K562 (cell line): ENCODE results near the gene AKT1S1. TPM values are rescaled to one million over a fixed set of nuclear protein-coding genes. Genes with fewer than 3 reads are reported as not detected.

Source experiments
- BRF1 ChIP-seq: IDR thresholded peaks from 3 replicates; pipeline ENCODE4 v1.6.1; 2011; ENCODE audit warnings: borderline replicate concordance, mild to moderate bottlenecking; ENCODE audit not compliant: insufficient read length; ENCODE audit errors: extremely low read depth
- CREM ChIP-seq: IDR thresholded peaks from 2 replicates; pipeline ENCODE4 v1.6.1; 2014; ENCODE audit warnings: antibody characterized with exemption, low read depth
- ELF2 ChIP-seq: fragments of 250-450 bp; sonication (Bioruptor Pico); IDR thresholded peaks from 2 replicates; pipeline ENCODE4 v1.5.0; 2021; ENCODE audit warnings: mild to moderate bottlenecking
- FUS ChIP-seq: fragments of 200-400 bp; formaldehyde crosslinking; optimal IDR thresholded peaks from 2 replicates; pipeline ENCODE3; 2017; ENCODE audit warnings: low read depth, low read length
- GABPA ChIP-seq: fragments of 200-800 bp; sonication (Bioruptor generic); conservative IDR thresholded peaks from 2 replicates; pipeline ENCODE4 v1.6.1; 2016; ENCODE audit warnings: low read depth, missing genetic modification characterization, missing compliant biosample characterization
- GATA2 ChIP-seq: sonication (generic); formaldehyde crosslinking; IDR thresholded peaks from 2 replicates; pipeline ENCODE4 v1.4.0; 2020; ENCODE audit warnings: mild to moderate bottlenecking, missing genetic modification reagents
- HNRNPK ChIP-seq: fragments of 200-400 bp; formaldehyde crosslinking; IDR thresholded peaks from one replicate; pipeline ENCODE4 v1.6.1; 2018; ENCODE audit warnings: mild to moderate bottlenecking, low read depth, low read length; ENCODE audit not compliant: poor library complexity, severe bottlenecking
- ILF3 ChIP-seq: fragments of 450-650 bp; IDR thresholded peaks from 2 replicates; pipeline ENCODE4 v1.6.1; 2018; ENCODE audit warnings: antibody characterized with exemption, mild to moderate bottlenecking, moderate library complexity, borderline replicate concordance
- IRF9 ChIP-seq: fragments of 450-650 bp; IDR thresholded peaks from 2 replicates; pipeline ENCODE4 v1.6.1; 2016; ENCODE audit warnings: missing biosample characterization, missing genetic modification characterization
- KLF16 ChIP-seq: IDR thresholded peaks from 2 replicates; pipeline ENCODE4 v1.6.1; 2016; ENCODE audit warnings: antibody characterized with exemption
- POLR2A ChIP-seq: fragments of 450-650 bp; conservative IDR thresholded peaks from 2 replicates; pipeline ENCODE4 v1.6.1; 2016
- PRDM10 ChIP-seq: fragments of 450-650 bp; IDR thresholded peaks from 2 replicates; pipeline ENCODE4 v1.6.1; 2018; ENCODE audit not compliant: partially characterized antibody
- SMARCE1 ChIP-seq: fragments of 450-650 bp; IDR thresholded peaks from 2 replicates; pipeline ENCODE4 v1.7.1; 2016; ENCODE audit warnings: mild to moderate bottlenecking
- SRF ChIP-seq, 2 experiments: fragments of 250-450, 450-650 bp in 1 of 2; sonication (Bioruptor Pico) in 1 of 2; sonication (generic) in 1 of 2; formaldehyde crosslinking; IDR thresholded peaks; 2 replicates each; pipeline versions ENCODE4 v1.5.0 to v1.5.1; 2020 to 2022; ENCODE audit warnings: mild to moderate bottlenecking in 1 of 2, missing genetic modification reagents in 1 of 2
- SUPT5H ChIP-seq: fragments of 450-650 bp; IDR thresholded peaks from 2 replicates; pipeline ENCODE4 v1.6.1; 2016
- ZKSCAN1 ChIP-seq: fragments of 150-350 bp; IDR thresholded peaks from 2 replicates; pipeline ENCODE4 v1.6.1; 2016; ENCODE audit warnings: low read depth, low read length
- ZNF324 ChIP-seq: fragments of 250-450 bp; sonication (Bioruptor Pico); IDR thresholded peaks from 2 replicates; pipeline ENCODE4 v1.4.0; 2020; ENCODE audit warnings: mild to moderate bottlenecking
- ZNF589 ChIP-seq: fragments of 200-800 bp; sonication (Bioruptor generic); IDR thresholded peaks from 2 replicates; pipeline ENCODE4 v1.6.1; 2016; ENCODE audit warnings: low read depth, missing genetic modification characterization, missing compliant biosample characterization
- polyA plus RNA-seq, 8 experiments: library from polyadenylated mRNA; depleted of rRNA in 4 of 8; stranded (reverse) in 5 of 8; unstranded in 3 of 8; fragments of >200 nt; fragmentation: Nextera tagmentation in 2 of 8; fragmentation: Illumina TruSeq in 1 of 8; extraction: Ambion mirVana in 2 of 8; extraction: Trizol in 1 of 8; gene quantifications; 2 replicates each; pipeline versions ENCODE4 v1.2.1 to v1.2.3, GENCODE V29; 2011 to 2014; ENCODE audit warnings: inconsistent platforms in 1 of 8, missing spikeins in 1 of 8
- total RNA-seq, 7 experiments: library from RNA; depleted of rRNA in 6 of 7; stranded (reverse); fragments of >200 nt in 6 of 7; fragmentation: Illumina TruSeq in 2 of 7; extraction: Trizol in 2 of 7; gene quantifications; 2 replicates each; pipeline versions ENCODE4 v1.2.1 to v1.2.3, GENCODE V29; 2011 to 2021; ENCODE audit warnings: low replicate concordance in 1 of 7
- TF ChIP-seq, protein P1 (sequence below), 2 experiments: fragments of 450-650 bp; IDR thresholded peaks; 2 replicates each; pipeline ENCODE4 v1.6.1; 2016
- TF ChIP-seq, protein P2 (sequence below): fragments of 150-350 bp; IDR thresholded peaks from 2 replicates; pipeline ENCODE4 v1.6.1; 2014; ENCODE audit warnings: low read depth, mild to moderate bottlenecking, low read length, borderline replicate concordance

The AKT1S1 gene
- total and polyA plus RNA-seq, 9 of the 15 experiments (the other 6 are each of a cell fraction or from before 2014, with no cell fraction given) = 1.2 to 50.3 (median 17.1) TPM

DNA sequence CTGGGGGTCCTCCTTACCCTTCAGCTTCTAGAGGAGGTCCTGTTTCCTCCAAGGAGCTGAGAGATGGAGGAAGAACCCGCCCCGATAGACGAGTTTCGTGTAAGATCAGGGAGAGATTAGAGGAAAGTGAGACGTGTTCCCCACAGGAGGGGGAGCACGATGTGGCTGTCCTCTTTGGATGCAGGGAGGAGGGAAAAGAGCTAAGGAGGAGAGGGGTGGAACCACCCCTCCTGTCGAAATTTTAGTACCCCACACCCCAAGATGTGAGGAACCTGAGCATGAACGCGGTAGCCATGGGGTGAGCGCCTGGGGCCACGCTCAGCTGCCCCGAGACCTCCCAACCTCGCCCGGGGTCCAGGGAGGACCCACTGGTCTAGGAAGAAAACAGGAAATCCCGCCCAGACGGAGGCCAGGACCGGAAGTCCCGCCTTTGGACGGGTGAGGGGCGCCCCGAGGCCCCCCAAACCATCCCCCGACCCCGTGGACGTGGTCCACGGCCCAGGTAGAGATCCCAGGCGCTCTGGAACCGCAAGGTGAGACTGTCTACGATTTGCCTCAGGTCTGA, 1.2 kb downstream of the AKT1S1 start (continued):
- TF ChIP-seq ZNF589 = no peak
- TF ChIP-seq GATA2 (CRISPR knock-in tag) = no peak
- 0 out of 2 replicates have a peak, but pooled peaks have one; percentile 9 for TF ChIP-seq ZKSCAN1
- TF ChIP-seq SUPT5H = no peak
- TF ChIP-seq, protein P1, sequence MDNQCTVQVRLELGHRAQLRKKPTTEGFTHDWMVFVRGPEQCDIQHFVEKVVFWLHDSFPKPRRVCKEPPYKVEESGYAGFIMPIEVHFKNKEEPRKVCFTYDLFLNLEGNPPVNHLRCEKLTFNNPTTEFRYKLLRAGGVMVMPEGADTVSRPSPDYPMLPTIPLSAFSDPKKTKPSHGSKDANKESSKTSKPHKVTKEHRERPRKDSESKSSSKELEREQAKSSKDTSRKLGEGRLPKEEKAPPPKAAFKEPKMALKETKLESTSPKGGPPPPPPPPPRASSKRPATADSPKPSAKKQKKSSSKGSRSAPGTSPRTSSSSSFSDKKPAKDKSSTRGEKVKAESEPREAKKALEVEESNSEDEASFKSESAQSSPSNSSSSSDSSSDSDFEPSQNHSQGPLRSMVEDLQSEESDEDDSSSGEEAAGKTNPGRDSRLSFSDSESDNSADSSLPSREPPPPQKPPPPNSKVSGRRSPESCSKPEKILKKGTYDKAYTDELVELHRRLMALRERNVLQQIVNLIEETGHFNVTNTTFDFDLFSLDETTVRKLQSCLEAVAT (IDR thresholded peaks at IDR 0.05) = peak in 1 of 2 experiments; percentile 31; a peak in 1 of 4 replicates
- peak; percentile 73 for TF ChIP-seq PRDM10
- no peak for TF ChIP-seq CREM
- TF ChIP-seq FUS = no peak
- no peak for TF ChIP-seq SMARCE1
- no peak for TF ChIP-seq HNRNPK
- no peak for TF ChIP-seq IRF9 (tag)
- TF ChIP-seq KLF16 = no peak
- peak in 1 of 2 experiments; percentile 87; a peak in 1 of 4 replicates for TF ChIP-seq SRF (CRISPR knock-in tag; IDR thresholded peaks at IDR 0.05)
- no peak for TF ChIP-seq BRF1
- peak; percentile 24; the same call in 1 of the 2 replicates for TF ChIP-seq ZNF324 (CRISPR knock-in tag)
- peak; percentile 96 for TF ChIP-seq GABPA (tag)
- TF ChIP-seq ELF2 = peak; percentile 70; the same call in 1 of the 2 replicates
- no peak for TF ChIP-seq ILF3
- TF ChIP-seq, protein P2, sequence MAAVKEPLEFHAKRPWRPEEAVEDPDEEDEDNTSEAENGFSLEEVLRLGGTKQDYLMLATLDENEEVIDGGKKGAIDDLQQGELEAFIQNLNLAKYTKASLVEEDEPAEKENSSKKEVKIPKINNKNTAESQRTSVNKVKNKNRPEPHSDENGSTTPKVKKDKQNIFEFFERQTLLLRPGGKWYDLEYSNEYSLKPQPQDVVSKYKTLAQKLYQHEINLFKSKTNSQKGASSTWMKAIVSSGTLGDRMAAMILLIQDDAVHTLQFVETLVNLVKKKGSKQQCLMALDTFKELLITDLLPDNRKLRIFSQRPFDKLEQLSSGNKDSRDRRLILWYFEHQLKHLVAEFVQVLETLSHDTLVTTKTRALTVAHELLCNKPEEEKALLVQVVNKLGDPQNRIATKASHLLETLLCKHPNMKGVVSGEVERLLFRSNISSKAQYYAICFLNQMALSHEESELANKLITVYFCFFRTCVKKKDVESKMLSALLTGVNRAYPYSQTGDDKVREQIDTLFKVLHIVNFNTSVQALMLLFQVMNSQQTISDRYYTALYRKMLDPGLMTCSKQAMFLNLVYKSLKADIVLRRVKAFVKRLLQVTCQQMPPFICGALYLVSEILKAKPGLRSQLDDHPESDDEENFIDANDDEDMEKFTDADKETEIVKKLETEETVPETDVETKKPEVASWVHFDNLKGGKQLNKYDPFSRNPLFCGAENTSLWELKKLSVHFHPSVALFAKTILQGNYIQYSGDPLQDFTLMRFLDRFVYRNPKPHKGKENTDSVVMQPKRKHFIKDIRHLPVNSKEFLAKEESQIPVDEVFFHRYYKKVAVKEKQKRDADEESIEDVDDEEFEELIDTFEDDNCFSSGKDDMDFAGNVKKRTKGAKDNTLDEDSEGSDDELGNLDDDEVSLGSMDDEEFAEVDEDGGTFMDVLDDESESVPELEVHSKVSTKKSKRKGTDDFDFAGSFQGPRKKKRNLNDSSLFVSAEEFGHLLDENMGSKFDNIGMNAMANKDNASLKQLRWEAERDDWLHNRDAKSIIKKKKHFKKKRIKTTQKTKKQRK = peak; percentile 82; the same call in 1 of the 2 replicates
- peak; percentile 63 for TF ChIP-seq POLR2A
